ENCODE results near the gene SKOR1.
A peak's percentile ranks its signal among the peaks of the same experiment; 100 is the strongest.

SKOR1 gene

DNA sequence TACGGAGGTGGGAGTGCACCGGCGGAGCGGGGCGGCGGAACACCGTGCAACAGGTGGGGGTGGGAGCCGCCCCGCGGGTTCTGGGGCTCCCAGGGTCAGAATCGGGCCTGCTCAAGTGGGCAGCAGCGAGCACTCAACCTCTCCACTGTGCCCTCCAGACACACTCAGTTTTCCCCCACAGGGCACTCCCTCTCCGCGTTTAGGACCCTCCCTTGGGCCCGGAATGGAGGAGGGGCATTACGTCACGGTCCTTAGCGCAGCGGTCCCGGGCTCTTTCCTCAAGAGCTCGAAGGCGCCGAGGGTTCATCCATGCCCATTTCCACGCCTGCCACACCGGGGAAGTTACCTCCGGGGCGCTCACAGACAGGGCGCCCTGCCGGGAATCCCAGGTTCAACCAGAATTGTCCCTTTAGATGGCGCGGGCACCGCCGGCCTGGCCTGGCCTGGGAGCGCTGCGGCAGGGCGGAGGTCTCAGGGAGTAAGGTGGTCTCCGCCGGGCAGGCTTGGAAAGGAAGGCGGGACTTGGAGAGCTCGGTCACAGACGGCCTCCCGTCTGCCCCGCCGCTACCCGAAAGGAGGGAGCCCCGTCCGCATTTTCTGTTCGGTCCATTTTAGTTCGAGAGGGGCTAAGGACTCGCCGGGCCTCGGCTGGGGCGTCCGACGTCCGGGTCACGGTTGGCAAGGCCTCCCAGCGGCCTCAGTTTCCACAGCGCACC lies 9.4 kb downstream of the SKOR1 start:
- H3K4me3 ChIP-seq (ENCODE audit: low read length in 2 of 2) = peak overlapping the region; percentile 60 to 64
- peaks cover 46% of the 10 kb centered on the region for H3K4me1 ChIP-seq (ENCODE audit: control insufficient read depth, insufficient read depth, low read length)
- no peaks in the 10 kb centered on the region for H3K9me3 ChIP-seq (ENCODE audit: control insufficient read depth in 2 of 2, low read length in 2 of 2)
- no peak overlapping the region for H3K9ac ChIP-seq (ENCODE audit: low read length in 2 of 2)
- no peak overlapping the region for H3K27ac ChIP-seq (ENCODE audit: low read length)
- H3K36me3 ChIP-seq (ENCODE audit: control insufficient read depth in 2 of 2, insufficient read depth in 2 of 2, low read length in 2 of 2) = no peaks in the 10 kb centered on the region
- H3K27me3 ChIP-seq (ENCODE audit: control insufficient read depth in 1 of 2, insufficient read depth in 2 of 2, low read length in 2 of 2) = peaks cover 58 to 65% of the 10 kb centered on the region in 2 donors

DNA sequence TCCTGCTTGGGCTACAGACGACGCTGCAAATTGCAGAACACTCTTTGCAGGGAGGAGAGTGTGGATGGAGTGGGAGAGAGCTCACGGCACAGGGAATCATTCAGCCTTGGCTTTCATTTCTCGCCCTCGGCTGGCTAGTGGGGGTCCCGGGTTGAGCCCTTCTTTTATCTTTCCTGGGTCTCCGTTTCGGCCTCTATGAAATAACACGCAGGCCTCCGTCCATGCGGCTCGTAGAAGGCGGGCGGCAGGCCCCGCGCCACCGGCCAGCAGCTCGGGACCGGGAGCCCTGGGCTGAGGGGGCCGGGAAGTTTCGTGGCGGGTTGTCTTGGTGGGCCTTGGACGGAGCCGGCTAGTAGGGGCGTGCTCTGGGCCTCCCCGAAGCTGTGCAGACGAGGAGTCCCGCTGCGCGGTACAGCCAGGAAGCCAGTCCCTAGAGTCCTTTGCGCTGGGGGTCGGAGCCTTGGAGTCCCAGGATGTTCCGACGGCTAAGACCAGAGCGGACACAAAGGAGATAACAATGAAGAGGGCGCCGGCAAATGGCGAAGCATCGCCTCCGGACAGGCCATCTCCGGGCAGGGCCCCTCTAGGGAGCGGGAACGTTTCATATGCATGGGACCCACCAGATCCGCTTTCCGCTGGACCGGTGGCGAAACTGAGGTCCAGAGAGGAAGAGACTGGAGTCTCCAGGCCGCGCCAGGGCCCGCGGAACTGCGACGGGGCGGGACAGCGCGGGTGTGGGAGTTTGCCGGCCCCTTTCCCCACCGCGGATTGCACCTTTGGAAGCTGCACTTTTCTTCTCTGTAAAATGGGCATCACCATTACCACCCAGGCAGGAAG lies 10.2 kb downstream of the SKOR1 start:
- Histone ChIP-seq H3K36me3 (ENCODE audit: control insufficient read depth in 2 of 2, insufficient read depth in 2 of 2, low read length in 2 of 2) (no peaks in the 10 kb centered on the region), H3K4me1 (ENCODE audit: control insufficient read depth, insufficient read depth, low read length) (peaks cover 47% of the 10 kb centered on the region), H3K9ac (ENCODE audit: low read length in 2 of 2) (peak overlapping the region; percentile 5 to 35), H3K27me3 (ENCODE audit: control insufficient read depth in 1 of 2, insufficient read depth in 2 of 2, low read length in 2 of 2) (peaks cover 53 to 57% of the 10 kb centered on the region in 2 donors), H3K27ac (ENCODE audit: low read length) (no peak overlapping the region), H3K4me3 (ENCODE audit: low read length in 2 of 2) (peak overlapping the region; percentile 60 to 64), H3K9me3 (ENCODE audit: control insufficient read depth in 2 of 2, low read length in 2 of 2) (no peaks in the 10 kb centered on the region)

DNA sequence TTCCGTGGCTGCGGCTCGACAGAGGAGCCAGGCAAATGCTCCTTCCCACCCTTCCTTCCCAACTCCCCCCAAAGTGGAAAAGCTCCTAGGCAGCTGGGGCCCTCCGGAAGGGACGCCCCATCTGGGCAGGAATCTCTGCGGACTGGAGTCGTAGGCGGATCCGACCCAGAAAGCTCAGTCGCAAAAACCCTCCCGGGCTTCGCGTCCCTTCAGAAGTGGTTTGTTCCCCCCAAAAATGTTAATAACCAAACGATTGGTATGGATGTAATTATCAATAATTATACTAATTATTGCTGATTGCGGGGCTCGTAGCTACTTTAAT lies 10.8 kb downstream of the SKOR1 start:
- H3K4me3 ChIP-seq (ENCODE audit: low read length in 2 of 2) = peak overlapping the region; percentile 60 to 64
- H3K4me1 ChIP-seq (ENCODE audit: control insufficient read depth, insufficient read depth, low read length) = peaks cover 49% of the 10 kb centered on the region
- H3K27ac ChIP-seq (ENCODE audit: low read length) = no peak overlapping the region
- peaks cover 47 to 51% of the 10 kb centered on the region in 2 donors for H3K27me3 ChIP-seq (ENCODE audit: control insufficient read depth in 1 of 2, insufficient read depth in 2 of 2, low read length in 2 of 2)
- H3K9me3 ChIP-seq (ENCODE audit: control insufficient read depth in 2 of 2, low read length in 2 of 2) = no peaks in the 10 kb centered on the region
- peak overlapping the region; percentile 5 to 35 for H3K9ac ChIP-seq (ENCODE audit: low read length in 2 of 2)
- H3K36me3 ChIP-seq (ENCODE audit: control insufficient read depth in 2 of 2, insufficient read depth in 2 of 2, low read length in 2 of 2) = no peaks in the 10 kb centered on the region

DNA sequence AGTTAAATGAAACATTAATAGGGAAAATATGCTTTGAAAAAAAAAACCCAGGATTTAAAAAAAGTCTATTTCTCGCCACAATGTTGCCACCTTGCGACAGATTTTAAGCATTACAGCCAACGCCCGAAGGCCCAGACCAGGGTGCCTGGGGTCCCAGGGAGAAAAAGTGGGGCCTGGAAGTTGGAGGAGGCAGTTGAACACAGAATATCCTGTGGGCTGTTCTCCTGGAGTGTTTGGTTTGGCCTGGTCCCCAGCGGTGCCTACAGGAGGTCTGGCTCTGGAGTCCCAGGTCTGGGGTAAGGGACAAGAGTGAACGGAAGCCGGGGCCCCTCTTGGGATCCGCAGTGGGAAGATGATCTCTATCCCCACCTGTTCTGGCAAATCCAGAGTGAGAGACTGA lies 11.2 kb downstream of the SKOR1 start:
- Histone ChIP-seq H3K9ac (ENCODE audit: low read length in 2 of 2) (no peak overlapping the region), H3K9me3 (ENCODE audit: control insufficient read depth in 2 of 2, low read length in 2 of 2) (no peaks in the 10 kb centered on the region), H3K36me3 (ENCODE audit: control insufficient read depth in 2 of 2, insufficient read depth in 2 of 2, low read length in 2 of 2) (no peaks in the 10 kb centered on the region), H3K27me3 (ENCODE audit: control insufficient read depth in 1 of 2, insufficient read depth in 2 of 2, low read length in 2 of 2) (peaks cover 43 to 47% of the 10 kb centered on the region in 2 donors), H3K27ac (ENCODE audit: low read length) (no peak overlapping the region), H3K4me3 (ENCODE audit: low read length in 2 of 2) (peak overlapping the region in 1 of 2 donors; percentile 64), H3K4me1 (ENCODE audit: control insufficient read depth, insufficient read depth, low read length) (peaks cover 53% of the 10 kb centered on the region)

DNA sequence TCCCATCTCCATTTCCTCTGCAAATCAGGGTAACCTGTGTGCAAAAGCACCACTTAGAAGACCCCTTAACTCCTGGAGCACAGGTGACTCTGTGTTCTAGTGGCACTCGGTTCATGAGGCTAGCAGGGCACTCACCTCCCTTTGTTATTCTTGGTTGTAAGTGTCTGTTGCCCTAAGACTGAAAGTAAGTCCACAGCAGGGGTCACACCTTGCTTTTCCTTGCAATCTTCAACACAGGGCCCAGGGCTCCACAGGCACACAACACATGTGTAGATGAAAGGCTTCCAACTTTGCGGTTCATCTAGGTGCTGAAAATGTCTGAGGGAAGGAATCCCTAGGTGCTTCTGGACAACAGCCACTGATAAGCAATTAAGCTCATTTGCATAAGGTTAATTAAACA lies 11.6 kb downstream of the SKOR1 start:
- Histone ChIP-seq H3K4me1 (ENCODE audit: control insufficient read depth, insufficient read depth, low read length) (peaks cover 54% of the 10 kb centered on the region), H3K27ac (ENCODE audit: low read length) (no peak overlapping the region), H3K4me3 (ENCODE audit: low read length in 2 of 2) (no peak overlapping the region), H3K9me3 (ENCODE audit: control insufficient read depth in 2 of 2, low read length in 2 of 2) (no peaks in the 10 kb centered on the region), H3K9ac (ENCODE audit: low read length in 2 of 2) (peak overlapping the region in 1 of 2 donors; percentile 13), H3K27me3 (ENCODE audit: control insufficient read depth in 1 of 2, insufficient read depth in 2 of 2, low read length in 2 of 2) (peaks cover 40 to 44% of the 10 kb centered on the region in 2 donors), H3K36me3 (ENCODE audit: control insufficient read depth in 2 of 2, insufficient read depth in 2 of 2, low read length in 2 of 2) (no peaks in the 10 kb centered on the region)

DNA sequence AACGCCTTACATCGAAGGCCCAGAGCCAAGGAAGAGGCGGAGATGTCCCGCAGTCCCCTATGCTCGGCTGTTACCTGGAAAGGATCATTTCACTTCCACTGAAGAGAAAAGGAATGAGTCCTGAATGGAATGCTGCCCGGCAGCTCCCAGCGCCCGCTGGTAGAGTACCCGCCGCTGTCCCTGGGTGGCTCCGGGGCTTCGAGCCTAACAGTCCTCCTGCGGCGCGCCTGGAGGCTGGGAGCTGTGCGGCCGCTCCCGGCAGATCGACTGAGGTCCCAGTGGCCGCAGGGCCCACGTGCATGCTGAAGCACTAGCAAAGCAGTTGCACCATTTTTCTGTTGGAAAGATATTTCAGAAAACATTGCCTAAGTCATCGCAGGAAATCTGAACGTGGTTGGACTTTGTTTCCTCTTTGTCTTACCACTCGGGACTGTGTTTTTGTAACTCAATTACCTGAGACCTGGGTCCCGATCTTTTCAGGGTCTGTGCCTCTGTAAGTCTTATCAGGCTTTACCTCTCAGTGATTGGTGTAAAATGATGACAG lies 13.6 kb downstream of the SKOR1 start:
- Histone ChIP-seq H3K4me1 (ENCODE audit: control insufficient read depth, insufficient read depth, low read length) (peaks cover 45% of the 10 kb centered on the region), H3K4me3 (ENCODE audit: low read length in 2 of 2) (peak overlapping the region; percentile 18 to 97), H3K36me3 (ENCODE audit: control insufficient read depth in 2 of 2, insufficient read depth in 2 of 2, low read length in 2 of 2) (no peaks in the 10 kb centered on the region), H3K9me3 (ENCODE audit: control insufficient read depth in 2 of 2, low read length in 2 of 2) (no peaks in the 10 kb centered on the region), H3K27me3 (ENCODE audit: control insufficient read depth in 1 of 2, insufficient read depth in 2 of 2, low read length in 2 of 2) (peaks cover 21 to 25% of the 10 kb centered on the region in 2 donors), H3K27ac (ENCODE audit: low read length) (peak overlapping the region; percentile 11), H3K9ac (ENCODE audit: low read length in 2 of 2) (peak overlapping the region in 1 of 2 donors; percentile 16)

DNA sequence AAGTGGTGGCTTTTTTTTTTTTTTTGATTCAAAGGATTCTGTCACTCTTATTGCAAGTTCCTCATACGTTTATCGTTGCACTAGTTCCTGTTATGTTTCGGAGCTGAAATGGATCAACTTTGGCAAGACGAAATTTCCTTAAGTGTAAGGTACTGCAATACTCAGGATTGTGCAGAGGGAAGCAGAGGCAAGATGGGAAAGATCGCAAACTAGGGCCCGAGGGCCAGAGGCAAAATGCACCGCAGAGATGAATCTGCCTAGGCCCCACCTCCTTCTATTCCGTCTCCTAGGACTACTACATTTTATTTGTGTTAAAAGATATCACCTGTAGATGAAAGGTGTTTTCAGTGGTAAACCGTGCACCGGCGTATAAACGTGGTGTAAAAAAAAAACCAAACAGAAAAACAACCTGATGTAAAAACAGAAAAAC lies 14.2 kb downstream of the SKOR1 start:
- Histone ChIP-seq H3K36me3 (ENCODE audit: control insufficient read depth in 2 of 2, insufficient read depth in 2 of 2, low read length in 2 of 2) (no peaks in the 10 kb centered on the region), H3K4me1 (ENCODE audit: control insufficient read depth, insufficient read depth, low read length) (peaks cover 39% of the 10 kb centered on the region), H3K9ac (ENCODE audit: low read length in 2 of 2) (peak overlapping the region; percentile 90 to 97), H3K27ac (ENCODE audit: low read length) (peak overlapping the region; percentile 96), H3K9me3 (ENCODE audit: control insufficient read depth in 2 of 2, low read length in 2 of 2) (no peaks in the 10 kb centered on the region), H3K4me3 (ENCODE audit: low read length in 2 of 2) (peak overlapping the region; percentile 88 to 97), H3K27me3 (ENCODE audit: control insufficient read depth in 1 of 2, insufficient read depth in 2 of 2, low read length in 2 of 2) (peaks cover 16 to 18% of the 10 kb centered on the region in 2 donors)

DNA sequence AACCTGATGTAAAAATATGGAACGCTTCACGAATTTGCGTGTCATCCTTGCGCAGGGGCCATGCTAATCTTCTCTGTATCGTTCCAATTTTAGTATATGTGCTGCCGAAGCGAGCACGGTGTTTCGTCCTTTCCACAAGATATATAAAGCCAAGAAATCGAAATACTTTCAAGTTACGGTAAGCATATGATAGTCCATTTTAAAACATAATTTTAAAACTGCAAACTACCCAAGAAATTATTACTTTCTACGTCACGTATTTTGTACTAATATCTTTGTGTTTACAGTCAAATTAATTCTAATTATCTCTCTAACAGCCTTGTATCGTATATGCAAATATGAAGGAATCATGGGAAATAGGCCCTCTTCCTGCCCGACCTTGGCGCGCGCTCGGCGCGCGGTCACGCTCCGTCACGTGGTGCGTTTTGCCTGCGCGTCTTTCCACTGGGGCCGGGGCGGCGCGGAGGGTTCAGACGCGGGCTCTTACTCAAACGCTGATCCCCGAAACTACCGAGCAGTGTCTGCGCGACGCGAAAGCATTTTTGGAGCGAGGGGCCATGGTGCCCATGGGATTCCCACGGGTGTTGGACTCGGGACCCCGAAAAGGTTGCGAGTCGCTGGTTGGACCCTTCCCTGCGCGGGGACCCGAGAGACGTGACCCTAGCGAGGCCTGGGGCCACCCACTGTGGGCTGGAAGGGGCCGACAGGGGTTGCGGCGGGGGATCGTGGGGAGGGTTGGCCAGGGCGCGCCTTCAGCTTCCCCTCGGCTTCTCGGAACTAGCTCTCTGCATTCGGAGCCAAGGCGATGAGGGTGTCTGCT lies 14.8 kb downstream of the SKOR1 start, which contains the start of gene RNU6-1:
RNU6-1 (minus strand) TSS at position 117 of the 820 bp plus-strand sequence.
- no peaks in the 10 kb centered on the region for H3K36me3 ChIP-seq (ENCODE audit: control insufficient read depth in 2 of 2, insufficient read depth in 2 of 2, low read length in 2 of 2)
- H3K9me3 ChIP-seq (ENCODE audit: control insufficient read depth in 2 of 2, low read length in 2 of 2) = no peaks in the 10 kb centered on the region
- H3K27me3 ChIP-seq (ENCODE audit: control insufficient read depth in 1 of 2, insufficient read depth in 2 of 2, low read length in 2 of 2) = peaks cover 10 to 12% of the 10 kb centered on the region in 2 donors
- peaks cover 33% of the 10 kb centered on the region for H3K4me1 ChIP-seq (ENCODE audit: control insufficient read depth, insufficient read depth, low read length)
- peak within 1 kb of the TSS; percentile 90 to 97 for H3K9ac ChIP-seq (ENCODE audit: low read length in 2 of 2)
- H3K4me3 ChIP-seq (ENCODE audit: low read length in 2 of 2) = peak within 1 kb of the TSS; percentile 88 to 97
- H3K27ac ChIP-seq (ENCODE audit: low read length) = peak within 1 kb of the TSS; percentile 96

DNA sequence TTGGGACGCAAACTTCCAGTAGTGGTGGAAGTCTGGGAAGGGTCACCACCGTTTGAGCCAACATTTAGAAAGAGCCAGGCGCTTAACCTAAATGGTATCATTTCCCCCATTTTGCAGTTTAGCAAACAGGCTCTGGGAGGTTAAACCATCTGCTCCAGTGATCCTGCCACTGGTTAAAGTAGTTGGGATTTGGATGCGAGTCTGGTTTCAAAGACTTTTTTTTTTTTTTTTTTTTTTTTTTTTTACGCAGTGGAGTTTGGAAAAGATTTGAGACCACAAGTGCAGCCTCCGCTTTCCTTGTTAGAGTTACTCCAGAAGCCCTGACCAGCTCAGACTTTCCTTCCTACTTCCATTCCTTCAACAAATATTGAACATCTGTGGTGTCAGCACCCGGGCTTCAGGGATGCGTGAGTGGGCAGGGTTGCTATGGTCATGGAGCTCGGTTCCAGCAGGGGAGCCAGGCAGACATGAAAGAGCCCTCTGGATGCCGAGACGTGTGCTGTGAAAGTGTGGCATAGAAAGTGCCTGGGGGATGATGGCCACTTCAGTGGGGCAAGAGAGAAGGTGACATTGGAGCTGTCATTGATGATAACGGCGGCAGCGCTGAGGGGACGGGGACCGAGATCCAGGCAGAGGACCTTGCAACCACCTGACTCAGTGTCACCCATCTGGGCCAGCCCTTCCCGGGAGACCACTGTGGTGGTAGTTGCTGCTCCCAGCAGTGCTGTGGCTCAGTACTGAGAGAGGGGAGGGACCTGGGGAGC lies 15.6 kb downstream of the SKOR1 start:
- Histone ChIP-seq H3K9me3 (ENCODE audit: control insufficient read depth in 2 of 2, low read length in 2 of 2) (no peaks in the 10 kb centered on the region), H3K27me3 (ENCODE audit: control insufficient read depth in 1 of 2, insufficient read depth in 2 of 2, low read length in 2 of 2) (peaks cover 3 to 4% of the 10 kb centered on the region in 2 donors), H3K36me3 (ENCODE audit: control insufficient read depth in 2 of 2, insufficient read depth in 2 of 2, low read length in 2 of 2) (no peaks in the 10 kb centered on the region), H3K9ac (ENCODE audit: low read length in 2 of 2) (peak overlapping the region; percentile 90 to 97), H3K4me1 (ENCODE audit: control insufficient read depth, insufficient read depth, low read length) (peaks cover 25% of the 10 kb centered on the region), H3K27ac (ENCODE audit: low read length) (peak overlapping the region; percentile 96), H3K4me3 (ENCODE audit: low read length in 2 of 2) (peak overlapping the region; percentile 88 to 97)

DNA sequence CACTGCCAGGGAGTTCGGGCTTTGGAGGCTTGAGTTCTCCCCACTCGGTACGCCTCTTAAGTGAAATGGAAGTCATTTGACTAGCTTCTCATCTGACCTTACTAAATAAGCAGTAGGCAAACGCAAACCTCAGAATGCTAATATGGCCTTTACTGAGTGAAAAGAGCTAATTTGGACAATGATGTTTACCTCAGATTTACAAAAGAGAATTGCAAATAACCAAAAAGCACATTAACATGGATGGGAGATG lies 16.1 kb downstream of the SKOR1 start:
- no peaks in the 10 kb centered on the region for H3K27me3 ChIP-seq (ENCODE audit: control insufficient read depth in 1 of 2, insufficient read depth in 2 of 2, low read length in 2 of 2)
- H3K9ac ChIP-seq (ENCODE audit: low read length in 2 of 2) = peak overlapping the region in 1 of 2 donors; percentile 90
- peaks cover 21% of the 10 kb centered on the region for H3K4me1 ChIP-seq (ENCODE audit: control insufficient read depth, insufficient read depth, low read length)
- H3K36me3 ChIP-seq (ENCODE audit: control insufficient read depth in 2 of 2, insufficient read depth in 2 of 2, low read length in 2 of 2) = no peaks in the 10 kb centered on the region
- H3K4me3 ChIP-seq (ENCODE audit: low read length in 2 of 2) = peak overlapping the region; percentile 88 to 97
- H3K27ac ChIP-seq (ENCODE audit: low read length) = peak overlapping the region; percentile 96
- H3K9me3 ChIP-seq (ENCODE audit: control insufficient read depth in 2 of 2, low read length in 2 of 2) = no peaks in the 10 kb centered on the region
